ENCODE data around the gene PRRT4. TPM values are rescaled to one million over a fixed set of nuclear protein-coding genes. Genes with fewer than 3 reads are reported as not detected.

Gene PRRT4
- total RNA-seq, 1 donor from 2014 or later: 6.8 TPM

DNA sequence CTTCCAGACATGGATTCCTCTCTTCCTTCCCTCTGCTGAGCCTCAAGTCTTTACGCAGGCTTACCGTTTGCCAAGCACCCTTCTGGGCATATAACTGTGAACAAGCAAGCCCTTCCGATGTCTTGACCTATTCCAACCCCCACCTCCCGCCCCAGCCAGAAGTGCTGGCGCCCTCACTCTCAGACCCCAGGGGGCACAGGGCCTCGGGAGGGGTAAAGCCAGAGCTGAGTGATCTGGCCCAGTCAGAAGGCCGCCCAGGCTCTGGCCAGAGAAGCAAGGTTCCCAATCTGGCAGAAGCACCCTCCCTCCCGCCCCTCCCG is 1.2 kb downstream of the PRRT4 start:
- Histone ChIP-seq H3K9ac (ENCODE audit: low read depth in 1 of 3, low read length in 3 of 3) (no peak overlapping the region), H3K4me1 (ENCODE audit: control insufficient read depth in 3 of 3, insufficient read depth in 3 of 3, low read length in 3 of 3) (peaks cover 6 to 15% (median 11%) of the 10 kb centered on the region in 3 donors), H3K9me3 (ENCODE audit: control insufficient read depth in 3 of 3, low read length in 3 of 3) (no peaks in the 10 kb centered on the region), H3K36me3 (ENCODE audit: control insufficient read depth in 3 of 3, insufficient read depth in 3 of 3, low read length in 3 of 3) (no peaks in the 10 kb centered on the region), H3K4me3 (ENCODE audit: low read length in 3 of 3) (no peak overlapping the region), H3K27ac (ENCODE audit: low read depth, low read length) (no peak overlapping the region), H3K27me3 (ENCODE audit: control insufficient read depth in 3 of 3, insufficient read depth in 3 of 3, low read length in 3 of 3) (peaks cover 0 to 3% (median 2%) of the 10 kb centered on the region in 3 donors)

DNA sequence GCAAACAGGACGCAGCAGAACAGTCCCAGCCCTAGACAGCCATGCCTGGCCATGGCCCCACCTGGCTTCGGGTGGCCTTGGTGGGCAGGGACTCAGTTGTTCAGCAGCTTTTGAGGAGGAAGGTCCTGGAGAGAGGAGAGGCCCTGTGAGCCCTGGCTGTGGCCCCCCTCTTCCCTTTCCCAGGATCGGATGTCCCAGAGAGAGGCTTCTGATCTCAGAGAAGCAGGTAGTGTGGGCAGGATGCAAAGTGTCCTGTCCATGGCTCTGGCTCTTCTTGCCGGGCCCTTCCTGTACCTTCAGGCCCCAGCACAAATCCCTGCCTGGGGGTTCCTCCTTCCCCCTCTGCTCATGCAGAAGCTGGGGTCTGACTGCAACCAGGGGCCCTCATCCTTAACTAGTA is 1.6 kb downstream of the PRRT4 start:
- H3K9me3 ChIP-seq (ENCODE audit: control insufficient read depth in 3 of 3, low read length in 3 of 3): no peaks in the 10 kb centered on the region
- H3K27me3 ChIP-seq (ENCODE audit: control insufficient read depth in 3 of 3, insufficient read depth in 3 of 3, low read length in 3 of 3): peaks cover 0 to 3% (median 2%) of the 10 kb centered on the region in 3 donors
- H3K36me3 ChIP-seq (ENCODE audit: control insufficient read depth in 3 of 3, insufficient read depth in 3 of 3, low read length in 3 of 3): no peaks in the 10 kb centered on the region
- H3K27ac ChIP-seq (ENCODE audit: low read depth, low read length): no peak overlapping the region
- H3K4me1 ChIP-seq (ENCODE audit: control insufficient read depth in 3 of 3, insufficient read depth in 3 of 3, low read length in 3 of 3): peaks cover 6 to 15% (median 11%) of the 10 kb centered on the region in 3 donors
- peak overlapping the region in 1 of 3 donors; percentile 16 for H3K9ac ChIP-seq (ENCODE audit: low read depth in 1 of 3, low read length in 3 of 3)
- no peak overlapping the region for H3K4me3 ChIP-seq (ENCODE audit: low read length in 3 of 3)

DNA sequence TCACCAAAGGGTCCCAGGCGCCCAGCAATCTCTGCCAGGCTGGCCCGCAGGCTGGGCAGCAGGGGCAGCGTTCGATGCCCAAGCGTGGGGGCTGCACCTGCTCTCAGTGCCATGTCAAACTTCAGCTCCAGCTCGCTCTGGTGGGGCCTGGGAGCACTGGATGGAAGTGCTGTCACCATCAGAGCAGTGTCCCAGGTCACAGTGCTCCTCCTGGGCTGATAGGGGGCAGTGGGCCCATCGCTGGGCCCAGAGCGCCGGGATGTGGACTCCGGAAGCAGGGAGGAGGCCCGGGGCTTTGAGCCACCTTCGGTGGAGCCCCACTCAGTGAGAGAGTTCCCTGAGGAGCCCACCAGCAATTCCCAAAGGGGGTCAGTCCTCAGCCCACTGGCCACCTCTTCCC is 2.2 kb downstream of the PRRT4 start:
- no peak overlapping the region for H3K27ac ChIP-seq (ENCODE audit: low read depth, low read length)
- no peak overlapping the region for H3K4me3 ChIP-seq (ENCODE audit: low read length in 3 of 3)
- peaks cover 6 to 15% (median 11%) of the 10 kb centered on the region in 3 donors for H3K4me1 ChIP-seq (ENCODE audit: control insufficient read depth in 3 of 3, insufficient read depth in 3 of 3, low read length in 3 of 3)
- peaks cover 0 to 2% (median under 1%) of the 10 kb centered on the region in 3 donors for H3K27me3 ChIP-seq (ENCODE audit: control insufficient read depth in 3 of 3, insufficient read depth in 3 of 3, low read length in 3 of 3)
- no peaks in the 10 kb centered on the region for H3K36me3 ChIP-seq (ENCODE audit: control insufficient read depth in 3 of 3, insufficient read depth in 3 of 3, low read length in 3 of 3)
- no peaks in the 10 kb centered on the region for H3K9me3 ChIP-seq (ENCODE audit: control insufficient read depth in 3 of 3, low read length in 3 of 3)
- no peak overlapping the region for H3K9ac ChIP-seq (ENCODE audit: low read depth in 1 of 3, low read length in 3 of 3)

DNA sequence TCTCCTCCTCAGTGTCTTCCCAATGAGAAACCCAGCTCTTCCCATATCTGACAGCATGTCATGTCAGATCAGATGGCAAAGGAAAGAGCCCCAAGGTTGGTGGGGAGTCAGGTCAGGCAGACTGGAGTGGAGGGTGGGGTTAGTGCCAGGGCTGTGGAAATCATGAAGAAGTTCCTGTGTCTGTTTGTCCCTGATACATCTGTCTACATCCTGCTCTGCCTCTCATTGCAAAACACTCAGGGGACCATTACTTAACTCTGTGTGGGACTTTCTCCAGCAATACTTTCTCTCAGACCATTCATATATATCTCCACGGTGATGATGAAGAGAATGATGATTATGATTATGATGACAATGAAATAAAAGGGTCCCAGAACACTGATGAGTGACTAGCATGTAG is 3.3 kb downstream of the PRRT4 start:
- Histone ChIP-seq H3K4me1 (ENCODE audit: control insufficient read depth in 3 of 3, insufficient read depth in 3 of 3, low read length in 3 of 3) (peaks cover 6 to 15% (median 11%) of the 10 kb centered on the region in 3 donors), H3K36me3 (ENCODE audit: control insufficient read depth in 3 of 3, insufficient read depth in 3 of 3, low read length in 3 of 3) (no peaks in the 10 kb centered on the region), H3K4me3 (ENCODE audit: low read length in 3 of 3) (no peak overlapping the region), H3K27me3 (ENCODE audit: control insufficient read depth in 3 of 3, insufficient read depth in 3 of 3, low read length in 3 of 3) (peaks cover 4 to 9% (median 6%) of the 10 kb centered on the region in 3 donors), H3K9me3 (ENCODE audit: control insufficient read depth in 3 of 3, low read length in 3 of 3) (no peaks in the 10 kb centered on the region), H3K27ac (ENCODE audit: low read depth, low read length) (no peak overlapping the region), H3K9ac (ENCODE audit: low read depth in 1 of 3, low read length in 3 of 3) (no peak overlapping the region)

DNA sequence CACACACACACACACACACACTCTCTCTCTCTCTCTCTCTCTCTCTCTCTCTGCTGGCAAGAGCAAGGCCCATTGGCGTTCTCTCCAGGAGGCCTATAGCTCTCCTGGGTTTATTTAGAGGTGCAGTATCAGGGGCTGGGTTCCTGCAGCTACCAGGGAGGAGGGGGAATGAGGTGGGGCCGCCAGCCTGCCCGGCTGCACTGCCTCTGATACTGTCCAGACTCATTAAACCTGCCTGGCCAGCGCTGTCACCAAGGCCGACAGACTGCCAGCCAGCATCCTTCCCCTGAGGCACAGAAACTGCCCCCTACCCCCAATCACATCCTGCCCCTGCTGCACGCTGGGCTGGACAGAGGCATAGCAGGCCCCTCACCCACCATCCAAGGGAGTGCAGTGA is 4.3 kb downstream of the PRRT4 start:
- Histone ChIP-seq H3K4me1 (ENCODE audit: control insufficient read depth in 3 of 3, insufficient read depth in 3 of 3, low read length in 3 of 3) (peaks cover 5 to 15% (median 11%) of the 10 kb centered on the region in 3 donors), H3K9me3 (ENCODE audit: control insufficient read depth in 3 of 3, low read length in 3 of 3) (no peaks in the 10 kb centered on the region), H3K36me3 (ENCODE audit: control insufficient read depth in 3 of 3, insufficient read depth in 3 of 3, low read length in 3 of 3) (no peaks in the 10 kb centered on the region), H3K27me3 (ENCODE audit: control insufficient read depth in 3 of 3, insufficient read depth in 3 of 3, low read length in 3 of 3) (peaks cover 6 to 16% (median 11%) of the 10 kb centered on the region in 3 donors), H3K9ac (ENCODE audit: low read depth in 1 of 3, low read length in 3 of 3) (peak overlapping the region in 1 of 3 donors; percentile 20), H3K4me3 (ENCODE audit: low read length in 3 of 3) (no peak overlapping the region), H3K27ac (ENCODE audit: low read depth, low read length) (no peak overlapping the region)

DNA sequence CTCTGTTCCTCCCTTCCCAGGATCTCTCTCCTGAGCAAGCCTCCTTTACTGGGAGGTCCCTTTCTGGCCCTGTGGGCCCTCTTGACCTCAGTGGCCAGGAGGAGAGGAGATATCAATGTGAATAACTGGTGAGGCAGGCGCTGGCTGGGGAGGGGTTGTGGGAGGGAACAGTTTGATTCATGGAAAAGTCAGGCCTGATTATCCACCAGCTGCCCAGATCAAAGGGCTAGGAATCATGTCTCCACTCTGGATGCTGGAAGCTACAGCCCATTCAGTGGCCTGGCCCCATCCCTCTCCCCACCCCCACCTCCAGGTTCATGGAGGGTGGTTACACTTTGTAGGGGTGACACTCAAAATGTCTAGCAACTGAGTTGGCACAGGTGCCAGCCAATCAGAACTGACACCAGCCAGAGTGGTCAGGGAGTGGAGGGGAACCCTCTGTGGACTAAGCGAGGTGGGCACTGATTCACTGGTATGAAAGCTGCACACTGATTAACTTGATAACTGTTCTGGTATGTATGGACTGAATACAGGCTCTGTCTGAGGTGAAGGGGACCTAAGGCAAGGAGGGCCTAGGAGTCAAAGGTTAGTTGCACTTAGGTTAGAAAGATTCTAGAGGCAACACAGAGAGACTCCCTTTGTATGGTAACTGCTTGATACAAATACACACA is 4.8 kb downstream of the PRRT4 start:
- H3K9me3 ChIP-seq (ENCODE audit: control insufficient read depth in 3 of 3, low read length in 3 of 3): no peaks in the 10 kb centered on the region
- peaks cover 0 to 10% (median 7%) of the 10 kb centered on the region in 3 donors for H3K4me1 ChIP-seq (ENCODE audit: control insufficient read depth in 3 of 3, insufficient read depth in 3 of 3, low read length in 3 of 3)
- no peak overlapping the region for H3K9ac ChIP-seq (ENCODE audit: low read depth in 1 of 3, low read length in 3 of 3)
- H3K36me3 ChIP-seq (ENCODE audit: control insufficient read depth in 3 of 3, insufficient read depth in 3 of 3, low read length in 3 of 3): no peaks in the 10 kb centered on the region
- H3K4me3 ChIP-seq (ENCODE audit: low read length in 3 of 3): no peak overlapping the region
- H3K27ac ChIP-seq (ENCODE audit: low read depth, low read length): no peak overlapping the region
- H3K27me3 ChIP-seq (ENCODE audit: control insufficient read depth in 3 of 3, insufficient read depth in 3 of 3, low read length in 3 of 3): peaks cover 4 to 16% (median 11%) of the 10 kb centered on the region in 3 donors

DNA sequence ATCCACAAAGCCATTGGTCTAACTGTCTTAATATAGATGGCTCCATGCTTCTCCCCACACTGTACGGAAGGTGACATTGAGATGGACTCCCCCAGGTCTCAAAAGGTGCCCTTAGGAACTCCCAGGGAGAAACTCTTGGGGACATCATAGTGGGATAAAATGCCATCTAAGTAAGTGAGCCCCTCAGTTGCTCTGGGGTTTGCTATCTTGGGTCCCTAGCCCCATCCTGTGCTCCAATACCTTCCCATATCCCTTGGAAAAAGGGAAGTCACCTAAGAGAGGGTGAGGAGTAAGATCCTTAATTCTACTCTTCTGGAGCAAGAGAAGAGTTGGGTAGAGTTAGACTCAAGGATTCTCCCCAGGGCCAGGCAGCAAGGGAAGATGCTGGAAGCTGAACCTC is 7.9 kb downstream of the PRRT4 start:
- Histone ChIP-seq H3K36me3 (ENCODE audit: control insufficient read depth in 3 of 3, insufficient read depth in 3 of 3, low read length in 3 of 3) (no peaks in the 10 kb centered on the region), H3K9me3 (ENCODE audit: control insufficient read depth in 3 of 3, low read length in 3 of 3) (no peaks in the 10 kb centered on the region), H3K4me1 (ENCODE audit: control insufficient read depth in 3 of 3, insufficient read depth in 3 of 3, low read length in 3 of 3) (no peaks in the 10 kb centered on the region), H3K4me3 (ENCODE audit: low read length in 3 of 3) (no peak overlapping the region), H3K27me3 (ENCODE audit: control insufficient read depth in 3 of 3, insufficient read depth in 3 of 3, low read length in 3 of 3) (peaks cover 9 to 28% (median 17%) of the 10 kb centered on the region in 3 donors), H3K9ac (ENCODE audit: low read depth in 1 of 3, low read length in 3 of 3) (no peak overlapping the region), H3K27ac (ENCODE audit: low read depth, low read length) (no peak overlapping the region)

DNA sequence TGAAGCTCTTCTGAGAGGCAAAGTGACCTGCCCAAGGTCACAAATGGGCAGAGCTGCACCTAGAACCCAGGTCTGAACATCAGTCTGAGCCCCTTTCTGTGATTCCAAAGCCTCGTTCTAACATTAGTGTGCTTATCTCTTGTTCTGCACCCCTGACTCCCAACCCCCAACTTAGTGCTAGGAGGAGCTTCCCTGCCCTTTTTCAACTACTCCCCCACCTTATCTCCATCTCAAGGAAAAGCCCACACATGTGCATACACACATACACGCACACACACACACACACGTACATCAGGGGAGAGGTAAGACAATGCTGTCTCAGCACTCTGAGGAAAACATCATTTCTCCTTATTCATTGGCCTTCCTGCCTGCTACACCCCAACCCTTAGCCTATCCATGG is 8.3 kb downstream of the PRRT4 start:
- Histone ChIP-seq H3K4me3 (ENCODE audit: low read length in 3 of 3) (no peak overlapping the region), H3K27ac (ENCODE audit: low read depth, low read length) (no peak overlapping the region), H3K9ac (ENCODE audit: low read depth in 1 of 3, low read length in 3 of 3) (no peak overlapping the region), H3K9me3 (ENCODE audit: control insufficient read depth in 3 of 3, low read length in 3 of 3) (no peaks in the 10 kb centered on the region), H3K27me3 (ENCODE audit: control insufficient read depth in 3 of 3, insufficient read depth in 3 of 3, low read length in 3 of 3) (peaks cover 9 to 30% (median 17%) of the 10 kb centered on the region in 3 donors), H3K4me1 (ENCODE audit: control insufficient read depth in 3 of 3, insufficient read depth in 3 of 3, low read length in 3 of 3) (no peaks in the 10 kb centered on the region), H3K36me3 (ENCODE audit: control insufficient read depth in 3 of 3, insufficient read depth in 3 of 3, low read length in 3 of 3) (no peaks in the 10 kb centered on the region)

DNA sequence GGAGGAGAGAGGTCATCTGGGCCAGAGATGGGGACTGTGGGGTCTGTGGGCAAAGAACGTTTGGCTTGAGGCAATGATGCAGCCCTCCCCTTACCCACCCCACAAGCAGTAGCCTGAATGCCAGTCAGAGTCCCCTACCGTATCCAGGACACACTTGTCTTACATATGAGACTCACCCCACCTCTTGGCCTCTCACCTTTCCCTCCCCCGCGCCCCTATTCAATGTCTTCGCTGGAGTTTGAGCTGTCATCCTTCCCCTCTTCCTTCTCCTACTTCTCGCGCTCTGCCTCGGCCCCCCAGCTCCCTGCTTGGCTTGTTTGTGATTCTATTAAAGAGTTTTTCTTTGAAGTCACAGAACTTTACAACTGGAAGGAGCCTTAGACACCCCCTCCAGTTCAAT is 8.9 kb downstream of the PRRT4 start:
- Histone ChIP-seq H3K36me3 (ENCODE audit: control insufficient read depth in 3 of 3, insufficient read depth in 3 of 3, low read length in 3 of 3) (no peaks in the 10 kb centered on the region), H3K9me3 (ENCODE audit: control insufficient read depth in 3 of 3, low read length in 3 of 3) (no peaks in the 10 kb centered on the region), H3K4me3 (ENCODE audit: low read length in 3 of 3) (no peak overlapping the region), H3K4me1 (ENCODE audit: control insufficient read depth in 3 of 3, insufficient read depth in 3 of 3, low read length in 3 of 3) (no peaks in the 10 kb centered on the region), H3K9ac (ENCODE audit: low read depth in 1 of 3, low read length in 3 of 3) (no peak overlapping the region), H3K27me3 (ENCODE audit: control insufficient read depth in 3 of 3, insufficient read depth in 3 of 3, low read length in 3 of 3) (peaks cover 9 to 30% (median 17%) of the 10 kb centered on the region in 3 donors), H3K27ac (ENCODE audit: low read depth, low read length) (no peak overlapping the region)

DNA sequence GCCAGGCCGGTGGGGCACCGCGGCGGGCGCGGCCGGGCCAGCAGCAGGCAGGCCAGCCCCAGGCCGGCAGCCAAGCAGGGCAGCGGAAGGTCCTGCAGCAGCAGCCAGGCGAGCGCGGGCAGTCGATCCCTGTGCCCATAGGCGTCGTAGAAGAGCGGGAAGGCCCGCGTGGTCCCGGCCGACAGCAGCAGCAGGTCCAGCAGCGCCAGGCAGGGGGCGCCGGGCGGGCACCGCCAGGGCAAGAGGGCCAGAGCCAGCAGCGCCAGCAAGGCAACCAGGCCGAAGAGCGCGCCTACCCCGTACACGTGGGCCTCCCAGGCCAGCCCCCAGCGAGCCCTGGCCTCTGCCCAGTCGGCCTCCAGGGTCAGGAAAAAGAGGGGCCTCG is 9.3 kb downstream of the PRRT4 start:
- H3K27me3 ChIP-seq (ENCODE audit: control insufficient read depth in 3 of 3, insufficient read depth in 3 of 3, low read length in 3 of 3): peaks cover 9 to 30% (median 17%) of the 10 kb centered on the region in 3 donors
- H3K27ac ChIP-seq (ENCODE audit: low read depth, low read length): no peak overlapping the region
- H3K4me1 ChIP-seq (ENCODE audit: control insufficient read depth in 3 of 3, insufficient read depth in 3 of 3, low read length in 3 of 3): no peaks in the 10 kb centered on the region
- H3K9ac ChIP-seq (ENCODE audit: low read depth in 1 of 3, low read length in 3 of 3): no peak overlapping the region
- H3K36me3 ChIP-seq (ENCODE audit: control insufficient read depth in 3 of 3, insufficient read depth in 3 of 3, low read length in 3 of 3): no peaks in the 10 kb centered on the region
- H3K9me3 ChIP-seq (ENCODE audit: control insufficient read depth in 3 of 3, low read length in 3 of 3): no peaks in the 10 kb centered on the region
- H3K4me3 ChIP-seq (ENCODE audit: low read length in 3 of 3): peak overlapping the region in 1 of 3 donors; percentile 2

Data from skeletal muscle tissue (tissue), 4 donors.